K562 (cell line): ENCODE results near the gene ATP2B1. TPM values are rescaled to one million over a fixed set of nuclear protein-coding genes. Genes with fewer than 3 reads are reported as not detected.

Experiments
- ATAC-seq: fragments of 200-7000 bp; cut with Tn5 transposase; 3 replicates; pipeline ENCODE4 v1.9.1; 2020; ENCODE audit warnings: moderate library complexity
- BruUV-seq: library from RNA; stranded (reverse); fragments of 400-500 nt; replicated peaks from 2 replicates; lab custom pipeline; 2021; lab: Mats Ljungman, UMichigan
- CTCF ChIA-PET: fragments of 300-600 bp; formaldehyde crosslinking; extraction: SDS; loops from one replicate; lab custom pipeline; 2021; ENCODE audit warnings: low intra/inter-chr PET ratio; lab: Yijun Ruan, JAX
- POLR2A ChIA-PET: fragments of 300-600, 350-650 bp; sonication (Branson Sonifier 250); formaldehyde crosslinking; extraction: SDS; loops from one replicate; lab custom pipeline; 2021; ENCODE audit warnings: antibody characterized with exemption, inconsistent platforms; lab: Yijun Ruan, JAX
- DNase-seq, 4 experiments: peaks; one replicate each; pipeline versions ENCODE4 v3.0.0 to v3.0.0-alpha.2; 2011 to 2018; ENCODE audit warnings: low spot score in 3 of 4, mixed read lengths in 3 of 4; ENCODE audit errors: extremely low read depth in 1 of 4
- FAIRE-seq: peaks from 2 replicates; lab custom pipeline; 2011; peaks lifted over from hg19 to GRCh38; lab: Jason Lieb, UNC
- H2AFZ ChIP-seq: 2 replicates; pipeline ENCODE4 v1.6.0; 2011; ENCODE audit warnings: low read depth, low read length, control low read depth, inconsistent platforms
- H3K27ac ChIP-seq: fragments of 200-600 bp; 3 replicates; pipeline ENCODE4 v1.8.0; 2011; ENCODE audit warnings: low read depth, mild to moderate bottlenecking, control low read depth, inconsistent platforms, low read length, moderate library complexity, mixed read lengths; ENCODE audit errors: extremely low read depth
- H3K27me3 ChIP-seq, 2 experiments: fragments of 300-600 bp in 1 of 2; 2 replicates in 1 of 2; 3 replicates in 1 of 2; pipeline versions ENCODE4 v1.6.0 to v1.8.0; 2011; ENCODE audit warnings: inconsistent platforms in 2 of 2, low read length in 2 of 2, mild to moderate bottlenecking in 1 of 2, mixed read lengths in 1 of 2, moderate library complexity in 1 of 2; ENCODE audit not compliant: control insufficient read depth in 2 of 2, insufficient read depth in 2 of 2
- H3K36me3 ChIP-seq: fragments of 300-600 bp; 3 replicates; pipeline ENCODE4 v1.8.0; 2011; ENCODE audit warnings: mild to moderate bottlenecking, low read length, inconsistent platforms; ENCODE audit not compliant: control insufficient read depth, insufficient read depth
- H3K4me1 ChIP-seq, 2 experiments: fragments of 200-600 bp in 1 of 2; replicated peaks in 1 of 2; 2 replicates in 1 of 2; 3 replicates in 1 of 2; pipeline versions ENCODE4 v1.5.1 to v1.8.0; 2011; ENCODE audit warnings: inconsistent platforms in 2 of 2, low read length in 2 of 2, mild to moderate bottlenecking in 1 of 2, mixed read lengths in 1 of 2, moderate library complexity in 1 of 2; ENCODE audit not compliant: control insufficient read depth in 2 of 2, insufficient read depth in 2 of 2
- H3K4me2 ChIP-seq: 2 replicates; pipeline ENCODE4 v1.6.1; 2011; ENCODE audit warnings: low read length, control low read depth, inconsistent platforms, mixed read lengths; ENCODE audit not compliant: insufficient read depth
- H3K4me3 ChIP-seq: fragments of 200-600 bp; sonication (generic), shearing (Covaris generic); 2 replicates; pipeline ENCODE4 v1.5.1; 2016; ENCODE audit warnings: control low read depth, inconsistent platforms
- H3K79me2 ChIP-seq: fragments of 200-600 bp; 3 replicates; pipeline ENCODE4 v1.8.0; 2011; ENCODE audit warnings: low read length, inconsistent platforms; ENCODE audit not compliant: control insufficient read depth, insufficient read depth
- H3K9ac ChIP-seq, 2 experiments: 2 replicates each; pipeline versions ENCODE4 v1.6.0 to v1.6.1; 2011; ENCODE audit warnings: low read depth in 2 of 2, low read length in 2 of 2, control low read depth in 1 of 2, inconsistent platforms in 1 of 2, mild to moderate bottlenecking in 1 of 2, mixed read lengths in 1 of 2; ENCODE audit not compliant: insufficient read depth in 1 of 2
- H3K9me1 ChIP-seq: one replicate; pipeline ENCODE4 v1.6.0; 2011; ENCODE audit warnings: inconsistent platforms, mild to moderate bottlenecking, low read length, moderate library complexity; ENCODE audit not compliant: control insufficient read depth, insufficient read depth
- H3K9me3 ChIP-seq: replicated peaks from 2 replicates; pipeline ENCODE4 v1.5.1; 2011; ENCODE audit warnings: low read depth, low read length, inconsistent platforms; ENCODE audit not compliant: control insufficient read depth, insufficient read depth
- H4K20me1 ChIP-seq: replicated peaks from 2 replicates; pipeline ENCODE4 v1.6.1; 2011; ENCODE audit warnings: low read length, inconsistent platforms, mixed read lengths; ENCODE audit not compliant: control insufficient read depth, insufficient read depth
- ARID3B ChIP-seq: fragments of 250-450 bp; sonication (Bioruptor Pico); IDR thresholded peaks from 2 replicates; pipeline ENCODE4 v1.4.0; 2020; ENCODE audit warnings: borderline replicate concordance
- DACH1 ChIP-seq: fragments of 450-650 bp; IDR thresholded peaks from 2 replicates; pipeline ENCODE4 v1.6.1; 2018; ENCODE audit not compliant: partially characterized antibody
- EGR1 ChIP-seq: fragments of 450-650 bp; conservative IDR thresholded peaks from 2 replicates; pipeline ENCODE4 v1.6.1; 2017; ENCODE audit warnings: mild to moderate bottlenecking
- EP300 ChIP-seq: IDR thresholded peaks from 2 replicates; pipeline ENCODE4 v1.6.1; 2012; ENCODE audit warnings: low read length, improper control_type of control experiment
- TCFL5 ChIP-seq: fragments of 250-450 bp; sonication (Bioruptor Pico); conservative IDR thresholded peaks from 2 replicates; pipeline ENCODE4 v1.6.1; 2021; ENCODE audit warnings: mild to moderate bottlenecking, moderate library complexity, matching md5 sums
- WGBS: fragments of 100-300 bp; shearing (Covaris generic); methylation state at CpG from one replicate; pipeline ENCODE4 v1.1.6; 2016; ENCODE audit warnings: low coverage, mixed read lengths; ENCODE audit not compliant: insufficient coverage; ENCODE audit errors: missing lambda C conversion rate; 5-methylcytosine and 5-hydroxymethylcytosine counted together
- in situ Hi-C: fragments of 300-500 bp; cut with MboI; formaldehyde crosslinking; loops from 4 replicates; pipeline ENCODE4 v1.15.0; 2018; ENCODE audit warnings: inconsistent platforms, mixed read lengths
- intact Hi-C: fragments of 100-400 bp; cut with micrococcal nuclease; formaldehyde crosslinking; loops from 2 replicates; pipeline ENCODE4 v1.14.2; 2022
- polyA plus RNA-seq, 8 experiments: library from polyadenylated mRNA; depleted of rRNA in 4 of 8; stranded (reverse) in 5 of 8; unstranded in 3 of 8; fragments of >200 nt; fragmentation: Nextera tagmentation in 2 of 8; fragmentation: Illumina TruSeq in 1 of 8; extraction: Ambion mirVana in 2 of 8; extraction: Trizol in 1 of 8; gene quantifications; 2 replicates each; pipeline versions ENCODE4 v1.2.1 to v1.2.3, GENCODE V29; 2011 to 2014; ENCODE audit warnings: inconsistent platforms in 1 of 8, missing spikeins in 1 of 8
- total RNA-seq, 7 experiments: library from RNA; depleted of rRNA in 6 of 7; stranded (reverse); fragments of >200 nt in 6 of 7; fragmentation: Illumina TruSeq in 2 of 7; extraction: Trizol in 2 of 7; gene quantifications; 2 replicates each; pipeline versions ENCODE4 v1.2.1 to v1.2.3, GENCODE V29; 2011 to 2021; ENCODE audit warnings: low replicate concordance in 1 of 7
- TF ChIP-seq, protein P1 (sequence below): fragments of 250-450 bp; sonication (Bioruptor Pico); IDR thresholded peaks from 2 replicates; pipeline ENCODE4 v1.5.0; 2020; ENCODE audit warnings: mild to moderate bottlenecking, borderline replicate concordance

The ATP2B1 gene
- total and polyA plus RNA-seq, 9 of the 15 experiments (the other 6 are each of a cell fraction or from before 2014, with no cell fraction given), result 8.6 to 39.0 (median 27.8) TPM

DNA sequence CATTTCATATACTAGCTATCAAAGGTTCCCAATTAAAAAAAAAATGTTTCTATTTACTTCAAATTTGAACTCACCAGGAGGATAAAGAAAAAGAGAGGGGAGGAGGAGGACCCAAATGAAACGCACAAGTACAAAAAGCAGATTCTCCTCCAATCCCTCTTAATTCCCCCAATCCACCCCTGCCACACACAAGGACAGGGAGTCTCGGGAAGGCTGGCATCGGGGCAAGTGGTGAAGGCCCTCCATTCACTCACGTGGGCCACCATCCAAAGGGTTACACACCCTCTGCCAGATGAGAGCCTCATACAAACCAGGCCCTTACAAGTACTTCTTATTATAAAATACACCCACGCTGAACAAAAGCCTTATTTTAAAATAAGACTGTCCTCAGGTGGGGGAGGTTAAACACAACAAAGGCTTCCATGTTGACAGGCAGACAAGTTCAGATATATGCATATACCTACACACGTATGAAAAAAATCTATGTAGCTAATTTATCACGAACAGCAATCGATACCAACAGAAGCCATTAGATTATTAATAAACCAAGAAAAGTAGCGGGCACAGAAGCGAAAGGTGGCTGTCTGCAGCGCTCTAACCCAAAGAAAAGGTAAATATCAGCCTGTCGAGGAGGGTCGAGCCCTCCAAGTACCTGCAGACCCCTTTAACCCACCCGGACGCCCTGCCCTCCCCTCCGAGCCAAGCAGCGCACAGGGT, 1.5 kb downstream of the ATP2B1 start:
- Histone ChIP-seq H3K36me3 (no peaks in the 10 kb centered on the region), H3K79me2 (peaks cover 61% of the 10 kb centered on the region), H3K9ac (peak overlapping the region; percentile 82 to 99), H4K20me1 (peaks cover 13% of the 10 kb centered on the region; the same call in 1 of the 2 replicates), H3K4me3 (peak overlapping the region; percentile 75), H3K27ac (peak overlapping the region; percentile 94), H3K4me1 (peaks cover 12 to 26% of the 10 kb centered on the region in 2 experiments; a peak in 4 of 5 replicates), H3K4me2 (peak overlapping the region; percentile 90), H3K9me3 (no peaks in the 10 kb centered on the region), H2AFZ (peak overlapping the region; percentile 61; the same call in 1 of the 2 replicates), H3K27me3 (no peaks in the 10 kb centered on the region), H3K9me1 (no peaks in the 10 kb centered on the region)
- no peak for ATAC-seq
- DNase-seq, result no peak
- peak; percentile 32 for FAIRE-seq
- ChIA-PET POLR2A (interaction anchor here (0.6 to 3.7 kb wide), 4 partner anchors 9 to 163 kb away, joined by 3 to 18 read pairs (median 6); no protein-coding TSS in a partner anchor), CTCF (no interaction called here)
- WGBS, result 5% methylated on average over 17 of the region's 17 CpGs
- TF ChIP-seq EP300, result no peak
- TF ChIP-seq EGR1, result peak; percentile 47
- TF ChIP-seq DACH1, result peak; percentile 38
- in situ Hi-C loops, result no loop called here
- TSS peak; percentile 30 for BruUV-seq
- intact Hi-C loops, result no loop called here

GRCh38 chr12:89706551-89706950, 2.1 kb downstream of the ATP2B1 start:
- H3K36me3 ChIP-seq, result 0 out of 3 replicates have a peak, but pooled peaks cover under 1% of the 10 kb centered on the region
- H3K9me3 ChIP-seq, result no peaks in the 10 kb centered on the region
- H3K79me2 ChIP-seq, result peaks cover 67% of the 10 kb centered on the region
- no peak overlapping the region; the same call in 1 of the 2 replicates for H3K4me3 ChIP-seq
- 72% methylated on average over 7 of the region's 7 CpGs for WGBS
- no peaks in the 10 kb centered on the region for H3K9me1 ChIP-seq
- ChIA-PET CTCF (no interaction called here), POLR2A (interaction anchor here (0.6 to 3.7 kb wide), 5 partner anchors 8 to 162 kb away, joined by 4 to 18 read pairs (median 4); no protein-coding TSS in a partner anchor)
- intact Hi-C loops (no loop called here), in situ Hi-C loops (no loop called here)
- no peak for FAIRE-seq
- ATAC-seq, result no peak
- H4K20me1 ChIP-seq, result peaks cover 18% of the 10 kb centered on the region; the same call in 1 of the 2 replicates
- no peak overlapping the region for H3K4me2 ChIP-seq
- TF ChIP-seq ARID3B (CRISPR knock-in tag) (no peak), TCFL5 (no peak)
- TF ChIP-seq, protein P1, sequence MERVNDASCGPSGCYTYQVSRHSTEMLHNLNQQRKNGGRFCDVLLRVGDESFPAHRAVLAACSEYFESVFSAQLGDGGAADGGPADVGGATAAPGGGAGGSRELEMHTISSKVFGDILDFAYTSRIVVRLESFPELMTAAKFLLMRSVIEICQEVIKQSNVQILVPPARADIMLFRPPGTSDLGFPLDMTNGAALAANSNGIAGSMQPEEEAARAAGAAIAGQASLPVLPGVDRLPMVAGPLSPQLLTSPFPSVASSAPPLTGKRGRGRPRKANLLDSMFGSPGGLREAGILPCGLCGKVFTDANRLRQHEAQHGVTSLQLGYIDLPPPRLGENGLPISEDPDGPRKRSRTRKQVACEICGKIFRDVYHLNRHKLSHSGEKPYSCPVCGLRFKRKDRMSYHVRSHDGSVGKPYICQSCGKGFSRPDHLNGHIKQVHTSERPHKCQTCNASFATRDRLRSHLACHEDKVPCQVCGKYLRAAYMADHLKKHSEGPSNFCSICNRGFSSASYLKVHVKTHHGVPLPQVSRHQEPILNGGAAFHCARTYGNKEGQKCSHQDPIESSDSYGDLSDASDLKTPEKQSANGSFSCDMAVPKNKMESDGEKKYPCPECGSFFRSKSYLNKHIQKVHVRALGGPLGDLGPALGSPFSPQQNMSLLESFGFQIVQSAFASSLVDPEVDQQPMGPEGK (CRISPR knock-in tag), result no peak
- H3K9ac ChIP-seq, result no peak overlapping the region
- peaks cover 12 to 28% of the 10 kb centered on the region in 2 experiments; a peak in 4 of 5 replicates for H3K4me1 ChIP-seq
- H3K27me3 ChIP-seq, result no peaks in the 10 kb centered on the region
- H2AFZ ChIP-seq, result no peak overlapping the region
- no peak for DNase-seq
- H3K27ac ChIP-seq, result no peak overlapping the region
- BruUV-seq, result no TSS peak
